ENCODE measurements around the gene INAFM2. TPM values are rescaled to one million over a fixed set of nuclear protein-coding genes. Genes with fewer than 3 reads are reported as not detected.

Gene INAFM2
- total RNA-seq, 2 experiments from 2014 or later, result 15.0 to 16.9 TPM

DNA sequence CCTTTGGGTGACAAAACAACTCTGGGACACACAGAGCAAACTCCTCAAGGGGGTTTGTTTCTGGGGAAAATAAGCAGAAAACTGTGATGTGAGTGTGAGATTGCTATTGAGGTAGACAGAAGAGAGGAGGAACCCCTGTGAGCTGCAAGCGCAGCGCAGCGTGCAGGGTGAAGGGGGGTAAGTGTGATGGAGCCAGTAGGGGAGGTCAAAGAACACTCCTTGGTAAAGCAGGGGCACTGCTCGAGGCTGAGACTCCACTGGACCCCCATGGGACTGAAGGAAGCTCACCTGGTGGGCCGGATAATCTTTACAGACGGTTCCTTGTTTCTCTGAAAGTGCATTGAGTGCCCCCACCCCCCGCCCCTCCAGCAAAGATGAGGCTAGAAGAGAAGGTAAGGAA lies 7.5 kb downstream of the INAFM2 start:
- H3K27me3 Mint-ChIP-seq, result no peaks in the 10 kb centered on the region
- H3K9me3 Mint-ChIP-seq, result no peaks in the 10 kb centered on the region
- peaks cover under 1% of the 10 kb centered on the region for H3K36me3 Mint-ChIP-seq (ENCODE audit: low read depth)
- TF ChIP-seq, protein P1, sequence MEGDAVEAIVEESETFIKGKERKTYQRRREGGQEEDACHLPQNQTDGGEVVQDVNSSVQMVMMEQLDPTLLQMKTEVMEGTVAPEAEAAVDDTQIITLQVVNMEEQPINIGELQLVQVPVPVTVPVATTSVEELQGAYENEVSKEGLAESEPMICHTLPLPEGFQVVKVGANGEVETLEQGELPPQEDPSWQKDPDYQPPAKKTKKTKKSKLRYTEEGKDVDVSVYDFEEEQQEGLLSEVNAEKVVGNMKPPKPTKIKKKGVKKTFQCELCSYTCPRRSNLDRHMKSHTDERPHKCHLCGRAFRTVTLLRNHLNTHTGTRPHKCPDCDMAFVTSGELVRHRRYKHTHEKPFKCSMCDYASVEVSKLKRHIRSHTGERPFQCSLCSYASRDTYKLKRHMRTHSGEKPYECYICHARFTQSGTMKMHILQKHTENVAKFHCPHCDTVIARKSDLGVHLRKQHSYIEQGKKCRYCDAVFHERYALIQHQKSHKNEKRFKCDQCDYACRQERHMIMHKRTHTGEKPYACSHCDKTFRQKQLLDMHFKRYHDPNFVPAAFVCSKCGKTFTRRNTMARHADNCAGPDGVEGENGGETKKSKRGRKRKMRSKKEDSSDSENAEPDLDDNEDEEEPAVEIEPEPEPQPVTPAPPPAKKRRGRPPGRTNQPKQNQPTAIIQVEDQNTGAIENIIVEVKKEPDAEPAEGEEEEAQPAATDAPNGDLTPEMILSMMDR (IDR thresholded peaks at IDR 0.05), result no peak
- H3K4me1 Mint-ChIP-seq (ENCODE audit: low read depth), result peaks cover 20% of the 10 kb centered on the region
- intact Hi-C loops (cut with micrococcal nuclease), result no loop called here
- POLR2A ChIA-PET, result no interaction called here
- no peak for ATAC-seq
- no peak overlapping the region for H3K27ac Mint-ChIP-seq
- CTCF ChIA-PET, result interaction anchor here (1.6 to 9.1 kb wide), 2 partner anchors 10 to 91 kb away, joined by 6 to 201 read pairs; partner anchors contain the start of gene CCDC9B
- no peak overlapping the region for H3K4me3 Mint-ChIP-seq
- no peak for DNase-seq

DNA sequence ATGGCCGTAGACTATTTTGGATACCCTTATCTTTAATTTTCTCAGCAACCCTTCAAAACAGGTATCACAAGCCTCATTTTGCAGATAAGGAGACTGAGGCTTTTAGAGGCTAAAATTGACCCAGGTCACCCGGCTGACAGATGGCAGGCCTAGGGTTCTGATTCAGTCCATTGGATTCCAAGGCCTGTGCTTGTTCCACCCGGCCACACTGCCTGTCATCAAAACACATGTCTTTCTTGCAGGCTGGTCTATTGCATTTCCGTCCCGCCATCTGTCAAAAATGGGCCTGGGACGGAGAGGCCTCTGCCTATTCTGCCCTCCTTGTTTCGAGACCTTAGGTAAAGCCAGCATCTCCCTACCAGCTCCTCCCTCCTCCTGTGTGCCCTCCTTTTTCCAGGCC lies 8.1 kb downstream of the INAFM2 start:
- Mint-ChIP-seq H3K4me1 (ENCODE audit: low read depth) (peaks cover 18% of the 10 kb centered on the region), H3K9me3 (no peaks in the 10 kb centered on the region), H3K27me3 (no peaks in the 10 kb centered on the region), H3K36me3 (ENCODE audit: low read depth) (no peaks in the 10 kb centered on the region), H3K4me3 (no peak overlapping the region), H3K27ac (no peak overlapping the region)
- POLR2A ChIA-PET, result interaction anchor here (1.8 kb wide), 1 partner anchor 9 kb away, joined by 5 read pairs; no protein-coding TSS in a partner anchor
- TF ChIP-seq, protein P1 (IDR thresholded peaks at IDR 0.05), result no peak
- intact Hi-C loops (cut with micrococcal nuclease), result no loop called here
- CTCF ChIA-PET, result interaction anchor here (1.0 to 10.8 kb wide), 6 partner anchors 8 to 90 kb away, joined by 4 to 219 read pairs (median 9); partner anchors contain the start of genes CCDC9B and INAFM2
- ATAC-seq, result no peak
- no peak for DNase-seq

DNA sequence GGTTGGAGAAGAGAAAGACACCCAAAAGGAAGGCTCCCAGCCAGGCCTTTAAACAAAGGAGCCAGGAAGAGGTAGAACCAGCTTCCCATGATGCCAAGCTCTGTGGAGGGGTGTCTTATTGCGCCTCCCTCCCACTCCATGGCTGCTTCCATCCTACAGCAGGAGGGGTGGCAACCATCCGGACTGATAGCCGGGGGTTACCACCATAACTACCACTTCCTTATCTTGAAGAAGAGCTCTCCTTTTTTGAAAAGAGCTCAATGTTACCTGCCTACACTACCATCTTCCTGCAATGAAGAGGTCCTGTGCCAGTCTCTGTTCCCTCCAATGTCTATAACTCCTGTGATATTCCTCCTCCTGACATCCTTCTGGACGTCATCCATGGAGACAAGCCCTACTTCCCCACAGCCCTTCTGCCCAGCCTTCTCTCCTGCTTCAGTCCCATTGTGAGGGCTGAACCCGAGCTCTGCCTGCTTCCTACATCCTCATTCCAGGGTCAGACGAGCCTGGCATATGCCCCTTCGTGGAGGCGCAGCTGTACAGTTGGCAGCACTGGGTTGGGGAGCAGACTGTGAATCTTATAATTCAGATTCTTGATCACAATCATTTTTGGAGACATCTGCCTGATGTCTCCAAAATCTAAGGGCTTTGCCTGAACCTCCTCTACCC lies 8.8 kb downstream of the INAFM2 start:
- Mint-ChIP-seq H3K36me3 (ENCODE audit: low read depth) (no peaks in the 10 kb centered on the region), H3K27ac (no peak overlapping the region), H3K27me3 (no peaks in the 10 kb centered on the region), H3K9me3 (no peaks in the 10 kb centered on the region), H3K4me3 (no peak overlapping the region), H3K4me1 (ENCODE audit: low read depth) (peaks cover 15% of the 10 kb centered on the region)
- ATAC-seq, result no peak
- intact Hi-C loops (cut with micrococcal nuclease), result no loop called here
- TF ChIP-seq, protein P1 (IDR thresholded peaks at IDR 0.05), result no peak
- no peak for DNase-seq
- ChIA-PET CTCF (interaction anchor here (1.0 to 10.8 kb wide), 6 partner anchors 9 to 90 kb away, joined by 4 to 219 read pairs (median 9); partner anchors contain the start of genes CCDC9B and INAFM2), POLR2A (interaction anchor here (1.0 to 1.8 kb wide), 2 partner anchors 10 to 47 kb away, joined by 3 to 5 read pairs; no protein-coding TSS in a partner anchor)

DNA sequence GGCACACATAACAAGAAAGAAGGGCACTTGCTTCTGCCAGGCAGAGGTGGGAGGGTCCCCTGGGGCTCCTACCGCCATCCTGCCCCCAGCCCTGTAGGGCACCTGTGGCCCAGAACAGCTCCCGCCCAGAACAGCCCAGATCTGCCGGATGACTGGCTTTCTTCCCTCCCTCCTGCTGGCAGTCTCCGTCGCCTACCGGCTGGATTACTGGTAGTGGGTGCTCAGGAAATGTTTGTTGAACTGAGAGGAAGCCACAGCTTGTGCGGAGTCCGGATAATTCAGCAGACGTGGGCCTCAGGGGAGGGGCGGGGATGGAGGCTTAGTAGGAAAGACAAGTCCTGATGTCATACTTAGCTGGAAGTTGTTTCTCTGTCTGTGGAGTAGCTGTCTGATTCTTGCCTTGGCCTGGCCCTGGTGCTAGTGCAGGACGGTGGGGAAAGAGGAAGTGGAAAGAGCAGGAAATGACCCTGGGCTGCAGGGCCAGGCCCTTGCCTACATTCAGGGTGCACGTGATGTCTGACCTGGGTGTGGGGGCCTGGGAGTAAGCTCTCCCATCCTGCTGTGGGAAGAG lies 10.5 kb downstream of the INAFM2 start:
- ChIA-PET POLR2A (interaction anchor here (0.8 to 1.8 kb wide), 7 partner anchors 8 to 105 kb away, joined by 3 to 6 read pairs (median 3); partner anchors contain the start of gene INAFM2), CTCF (interaction anchor here (0.7 to 12.4 kb wide), 6 partner anchors 10 to 88 kb away, joined by 3 to 376 read pairs (median 16); partner anchors contain the start of genes INAFM2 and PLCB2)
- Mint-ChIP-seq H3K27ac (peak overlapping the region; percentile 53), H3K36me3 (ENCODE audit: low read depth) (no peaks in the 10 kb centered on the region), H3K4me3 (no peak overlapping the region), H3K27me3 (no peaks in the 10 kb centered on the region), H3K4me1 (ENCODE audit: low read depth) (peaks cover 14% of the 10 kb centered on the region), H3K9me3 (no peaks in the 10 kb centered on the region)
- DNase-seq (peak; percentile 29), ATAC-seq (peak; percentile 40)
- TF ChIP-seq, protein P1 (IDR thresholded peaks at IDR 0.05), result no peak
- intact Hi-C loops (cut with micrococcal nuclease), result no loop called here
